HK-2 (cell line): ENCODE results near the gene AKR1C2.
A peak's percentile ranks its signal among the peaks of the same experiment; 100 is the strongest.
"Not testable (repeated sequence)": the region's sequence is repeated elsewhere in the genome, so short reads cannot be mapped to it uniquely, and the experiment has no call there.

ENCODE experiments used
- DNase-seq: peaks from one replicate; pipeline ENCODE4 v3.0.0-alpha.2; 2018; ENCODE audit not compliant: unreplicated experiment

AKR1C2 gene

GRCh38 chr10:5023177-5023805, 19.6 kb upstream of the AKR1C2 start:
- no peak for DNase-seq

- not testable (repeated sequence) for DNase-seq
Observed at GRCh38 chr10:5021624-5022290, 18.1 kb upstream of the AKR1C2 start.

GRCh38 chr10:5019770-5020612, 16.3 kb upstream of the AKR1C2 start:
- not testable (repeated sequence) for DNase-seq

GRCh38 chr10:5018671-5019277, 15.1 kb upstream of the AKR1C2 start:
- peak; percentile 2 for DNase-seq

- no peak for DNase-seq
Observed at GRCh38 chr10:5018134-5018533, 14.5 kb upstream of the AKR1C2 start.

GRCh38 chr10:5014936-5015335, 11.3 kb upstream of the AKR1C2 start:
- DNase-seq, result no peak

- DNase-seq, result not testable (repeated sequence)
Observed at GRCh38 chr10:5014200-5014910, 10.7 kb upstream of the AKR1C2 start.

- DNase-seq, result no peak
Observed at GRCh38 chr10:5013385-5013784, 9.7 kb upstream of the AKR1C2 start.

- DNase-seq, result no peak
Observed at GRCh38 chr10:5012595-5012994, 8.9 kb upstream of the AKR1C2 start.

GRCh38 chr10:5011392-5011791, 7.7 kb upstream of the AKR1C2 start:
- not testable (repeated sequence) for DNase-seq

GRCh38 chr10:5010043-5010442, 6.4 kb upstream of the AKR1C2 start:
- DNase-seq, result not testable (repeated sequence)

GRCh38 chr10:5008857-5009548, 5.3 kb upstream of the AKR1C2 start:
- DNase-seq, result not testable (repeated sequence)

- DNase-seq, result not testable (repeated sequence)
Observed at GRCh38 chr10:5004501-5004900, 844 bp upstream of the AKR1C2 start.

GRCh38 chr10:5004030-5004385, 351 bp upstream of the AKR1C2 start:
- DNase-seq, result not testable (repeated sequence)

- no peak for DNase-seq
Observed at GRCh38 chr10:5002013-5002727, 1.5 kb downstream of the AKR1C2 start.

GRCh38 chr10:4998671-4999070, 5.0 kb downstream of the AKR1C2 start:
- no peak for DNase-seq

- DNase-seq, result not testable (repeated sequence)
Observed at GRCh38 chr10:4994260-4994659, 9.4 kb downstream of the AKR1C2 start.

- not testable (repeated sequence) for DNase-seq
Observed at GRCh38 chr10:4992564-4992963, 11.1 kb downstream of the AKR1C2 start.

- not testable (repeated sequence) for DNase-seq
Observed at GRCh38 chr10:4991463-4991862, 12.2 kb downstream of the AKR1C2 start.

GRCh38 chr10:4990217-4990616, 13.4 kb downstream of the AKR1C2 start:
- no peak for DNase-seq
